Skin of body (tissue), 2 donors: ENCODE data around the gene NRP1. TPM values are rescaled to one million over a fixed set of nuclear protein-coding genes. Genes with fewer than 3 reads are reported as not detected.

ENCODE experiments used
- DNase-seq: peaks from one replicate; lab custom pipeline; 2025; lab: John Stamatoyannopoulos, UW
- total RNA-seq: library from RNA; depleted of rRNA; stranded (reverse); fragments of >200 nt; gene quantifications from one replicate; pipeline ENCODE4 v1.2.3, GENCODE V29; 2014

Gene NRP1
- total RNA-seq, 1 donor from 2014 or later: 108 TPM

GRCh38 chr10:33267708-33268107, 66.8 kb downstream of the NRP1 start:
- DNase-seq: no peak

GRCh38 chr10:33265621-33266020, 68.8 kb downstream of the NRP1 start:
- no peak for DNase-seq

GRCh38 chr10:33263453-33263852, 71.0 kb downstream of the NRP1 start:
- no peak for DNase-seq

- DNase-seq: no peak
These were observed 71.6 kb downstream of the NRP1 start for GRCh38 chr10:33262871-33263270.

GRCh38 chr10:33260403-33261149, 73.9 kb downstream of the NRP1 start:
- DNase-seq: no peak

- no peak for DNase-seq
These were observed 75.5 kb downstream of the NRP1 start for GRCh38 chr10:33258967-33259366.

- no peak for DNase-seq
These were observed 76.9 kb downstream of the NRP1 start for GRCh38 chr10:33257439-33258080.

GRCh38 chr10:33256458-33256857, 78.0 kb downstream of the NRP1 start:
- no peak for DNase-seq

GRCh38 chr10:33254556-33255160, 79.8 kb downstream of the NRP1 start:
- DNase-seq: no peak

GRCh38 chr10:33253411-33253810, 81.1 kb downstream of the NRP1 start:
- DNase-seq: no peak

GRCh38 chr10:33252794-33253203, 81.7 kb downstream of the NRP1 start:
- no peak for DNase-seq

GRCh38 chr10:33252324-33252723, 82.1 kb downstream of the NRP1 start:
- DNase-seq: no peak

- DNase-seq: peak; percentile 39
These were observed 84.7 kb downstream of the NRP1 start for GRCh38 chr10:33249659-33250345.

GRCh38 chr10:33249137-33249536, 85.3 kb downstream of the NRP1 start:
- DNase-seq: no peak

- DNase-seq: no peak
These were observed 85.8 kb downstream of the NRP1 start for GRCh38 chr10:33248638-33249037.

- no peak for DNase-seq
These were observed 87.1 kb downstream of the NRP1 start for GRCh38 chr10:33247221-33247922.

GRCh38 chr10:33245343-33245742, 89.1 kb downstream of the NRP1 start:
- DNase-seq: no peak

- DNase-seq: no peak
These were observed 90.0 kb downstream of the NRP1 start for GRCh38 chr10:33244354-33244967.

GRCh38 chr10:33243703-33244102, 90.8 kb downstream of the NRP1 start:
- no peak for DNase-seq

- DNase-seq: no peak
These were observed 91.5 kb downstream of the NRP1 start for GRCh38 chr10:33242931-33243330.

GRCh38 chr10:33241351-33241750, 93.1 kb downstream of the NRP1 start:
- DNase-seq: no peak
